Measurements from ENCODE around the gene MSI2.

MSI2 gene

DNA sequence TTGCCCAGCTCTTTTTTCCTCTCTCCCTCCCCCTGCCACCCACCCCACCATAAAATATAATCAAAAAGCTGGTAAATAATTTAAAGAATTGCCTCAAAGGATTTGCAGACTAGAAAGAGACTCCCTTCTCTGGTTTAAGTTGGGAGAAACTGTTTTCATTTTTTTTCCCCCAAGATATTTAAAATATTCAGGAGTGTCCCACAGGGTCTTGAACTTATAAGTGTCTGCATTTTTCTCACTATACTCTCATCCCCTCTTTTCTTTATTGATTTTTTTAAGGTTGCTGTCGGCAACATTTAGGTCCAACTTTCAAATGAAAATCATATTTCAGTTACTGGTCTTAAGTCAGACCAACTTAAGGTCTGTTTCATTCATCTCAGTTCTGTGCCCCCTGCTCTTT is 210.2 kb downstream of the MSI2 start:
- Histone ChIP-seq H4K91ac (ENCODE audit: low read depth, low read length) (no peak overlapping the region), H2BK12ac (ENCODE audit: low read length) (no peak overlapping the region), H3K4me1 (ENCODE audit: control insufficient read depth in 1 of 2, insufficient read depth in 2 of 2, low read length in 2 of 2) (peaks cover 16 to 17% of the 10 kb centered on the region in 2 experiments), H3K27me3 (ENCODE audit: insufficient read depth, low read length) (no peaks in the 10 kb centered on the region), H4K8ac (ENCODE audit: low read depth, low read length) (no peak overlapping the region), H2AFZ (ENCODE audit: insufficient read depth, low read length, poor library complexity) (no peak overlapping the region), H4K12ac (ENCODE audit: low read depth, low read length) (no peak overlapping the region), H3K9ac (ENCODE audit: low read length) (no peak overlapping the region), H3K18ac (ENCODE audit: low read length) (no peak overlapping the region), H3K9me3 (ENCODE audit: insufficient read depth, low read depth, low read length) (no peaks in the 10 kb centered on the region), H3K36me3 (ENCODE audit: control insufficient read depth in 1 of 2, insufficient read depth in 2 of 2, low read length in 2 of 2) (peaks cover 0 to 2% of the 10 kb centered on the region in 2 experiments), H2AK5ac (ENCODE audit: low read length) (no peak overlapping the region), H3K23ac (ENCODE audit: low read length) (no peak overlapping the region), H3K4ac (ENCODE audit: low read depth, low read length) (no peak overlapping the region), H3K14ac (ENCODE audit: low read length) (no peak overlapping the region), H2BK120ac (ENCODE audit: insufficient read depth, low read length, poor library complexity) (no peak overlapping the region), H3K27ac (ENCODE audit: low read depth, low read length) (no peak overlapping the region), H3K4me3 (ENCODE audit: low read depth, low read length) (no peak overlapping the region), H3K4me2 (ENCODE audit: low read length) (no peak overlapping the region), H3K79me1 (ENCODE audit: low read length) (peaks cover 6% of the 10 kb centered on the region), H2BK5ac (ENCODE audit: low read depth, low read length, poor library complexity) (no peak overlapping the region), H3K79me2 (ENCODE audit: control insufficient read depth, insufficient read depth, low read length, poor library complexity) (no peaks in the 10 kb centered on the region)
- WGBS (ENCODE audit: extremely low coverage, insufficient coverage, insufficient read length) = no CpG with 5 or more reads among the region's 1 CpG
- no peak for DNase-seq

DNA sequence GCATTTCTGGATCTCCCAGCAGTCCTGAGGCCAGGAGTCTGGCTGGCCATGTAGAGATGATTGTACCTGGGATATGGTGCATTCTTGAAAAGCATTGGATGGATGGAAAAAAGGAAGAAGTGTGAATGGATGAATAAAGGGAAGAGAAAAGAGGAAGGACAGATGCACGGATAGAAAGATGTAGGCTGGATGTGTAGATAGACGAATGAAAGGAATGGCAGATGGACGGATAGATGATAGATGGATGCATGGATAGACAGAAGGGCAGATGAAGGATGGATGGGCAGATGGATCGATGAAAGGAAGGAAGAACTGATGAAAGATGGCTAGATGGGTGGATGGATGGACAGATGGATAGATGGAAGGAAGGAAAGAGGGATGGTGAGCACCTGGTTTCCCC is 210.9 kb downstream of the MSI2 start:
- no peak overlapping the region for H4K91ac ChIP-seq (ENCODE audit: low read depth, low read length)
- 100% methylated on average over 1 of the region's 4 CpGs for WGBS (ENCODE audit: extremely low coverage, insufficient coverage, insufficient read length)
- H3K4me3 ChIP-seq (ENCODE audit: low read depth, low read length) = no peak overlapping the region

DNA sequence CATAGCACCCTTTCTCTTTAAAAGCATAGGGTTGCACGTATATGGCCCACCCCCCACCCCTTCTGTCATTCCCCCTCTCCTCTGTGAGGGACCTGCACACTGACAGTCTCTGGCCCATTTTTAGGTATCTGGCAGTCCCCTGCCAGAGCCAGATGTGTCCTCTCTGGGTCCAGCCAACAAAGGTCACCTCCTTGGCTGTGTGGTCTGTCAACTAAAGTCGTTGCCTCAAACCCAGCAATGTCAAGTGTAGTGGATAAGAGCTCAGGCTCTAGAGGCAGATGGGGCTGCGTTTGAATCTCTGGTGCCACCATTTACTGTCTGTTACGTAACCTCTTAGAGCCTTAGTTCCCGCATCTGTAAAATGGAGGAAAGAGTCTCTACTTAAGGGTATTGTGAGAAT is 211.5 kb downstream of the MSI2 start:
- Histone ChIP-seq H3K9ac (ENCODE audit: low read length) (no peak overlapping the region), H3K27me3 (ENCODE audit: insufficient read depth, low read length) (no peaks in the 10 kb centered on the region), H2AK5ac (ENCODE audit: low read length) (no peak overlapping the region), H3K4ac (ENCODE audit: low read depth, low read length) (no peak overlapping the region), H4K8ac (ENCODE audit: low read depth, low read length) (no peak overlapping the region), H2BK120ac (ENCODE audit: insufficient read depth, low read length, poor library complexity) (no peak overlapping the region), H3K23ac (ENCODE audit: low read length) (no peak overlapping the region), H3K27ac (ENCODE audit: low read depth, low read length) (no peak overlapping the region), H4K91ac (ENCODE audit: low read depth, low read length) (no peak overlapping the region), H3K4me1 (ENCODE audit: control insufficient read depth in 1 of 2, insufficient read depth in 2 of 2, low read length in 2 of 2) (peaks cover 15 to 22% of the 10 kb centered on the region in 2 experiments), H3K9me3 (ENCODE audit: insufficient read depth, low read depth, low read length) (no peaks in the 10 kb centered on the region), H3K4me2 (ENCODE audit: low read length) (no peak overlapping the region), H3K18ac (ENCODE audit: low read length) (no peak overlapping the region), H2BK12ac (ENCODE audit: low read length) (no peak overlapping the region), H2BK5ac (ENCODE audit: low read depth, low read length, poor library complexity) (no peak overlapping the region), H3K79me1 (ENCODE audit: low read length) (peaks cover 4% of the 10 kb centered on the region), H3K14ac (ENCODE audit: low read length) (no peak overlapping the region), H4K12ac (ENCODE audit: low read depth, low read length) (no peak overlapping the region), H3K36me3 (ENCODE audit: control insufficient read depth in 1 of 2, insufficient read depth in 2 of 2, low read length in 2 of 2) (peaks cover 0 to 2% of the 10 kb centered on the region in 2 experiments), H3K4me3 (ENCODE audit: low read depth, low read length) (no peak overlapping the region), H3K79me2 (ENCODE audit: control insufficient read depth, insufficient read depth, low read length, poor library complexity) (no peaks in the 10 kb centered on the region), H2AFZ (ENCODE audit: insufficient read depth, low read length, poor library complexity) (no peak overlapping the region)
- no peak for DNase-seq
- WGBS (ENCODE audit: extremely low coverage, insufficient coverage, insufficient read length) = no CpG with 5 or more reads among the region's 5 CpGs

More for the DNA sequence above, 210.9 kb downstream of the MSI2 start:
- H3K4me2 ChIP-seq (ENCODE audit: low read length) = no peak overlapping the region
- H3K18ac ChIP-seq (ENCODE audit: low read length) = no peak overlapping the region
- H4K12ac ChIP-seq (ENCODE audit: low read depth, low read length) = no peak overlapping the region
- no peak overlapping the region for H2AFZ ChIP-seq (ENCODE audit: insufficient read depth, low read length, poor library complexity)
- no peaks in the 10 kb centered on the region for H3K27me3 ChIP-seq (ENCODE audit: insufficient read depth, low read length)
- H3K79me1 ChIP-seq (ENCODE audit: low read length) = peaks cover 4% of the 10 kb centered on the region
- H3K4me1 ChIP-seq (ENCODE audit: control insufficient read depth in 1 of 2, insufficient read depth in 2 of 2, low read length in 2 of 2) = peaks cover 17 to 23% of the 10 kb centered on the region in 2 experiments
- H2BK12ac ChIP-seq (ENCODE audit: low read length) = no peak overlapping the region
- H3K14ac ChIP-seq (ENCODE audit: low read length) = no peak overlapping the region
- H4K8ac ChIP-seq (ENCODE audit: low read depth, low read length) = no peak overlapping the region
- H3K9ac ChIP-seq (ENCODE audit: low read length) = no peak overlapping the region
- H2BK120ac ChIP-seq (ENCODE audit: insufficient read depth, low read length, poor library complexity) = no peak overlapping the region
- no peak overlapping the region for H3K4ac ChIP-seq (ENCODE audit: low read depth, low read length)
- no peak for DNase-seq
- H3K27ac ChIP-seq (ENCODE audit: low read depth, low read length) = no peak overlapping the region
- H3K36me3 ChIP-seq (ENCODE audit: control insufficient read depth in 1 of 2, insufficient read depth in 2 of 2, low read length in 2 of 2) = peaks cover 0 to 2% of the 10 kb centered on the region in 2 experiments
- H3K23ac ChIP-seq (ENCODE audit: low read length) = no peak overlapping the region
- no peaks in the 10 kb centered on the region for H3K79me2 ChIP-seq (ENCODE audit: control insufficient read depth, insufficient read depth, low read length, poor library complexity)
- no peaks in the 10 kb centered on the region for H3K9me3 ChIP-seq (ENCODE audit: insufficient read depth, low read depth, low read length)
- no peak overlapping the region for H2BK5ac ChIP-seq (ENCODE audit: low read depth, low read length, poor library complexity)
- no peak overlapping the region for H2AK5ac ChIP-seq (ENCODE audit: low read length)

DNA sequence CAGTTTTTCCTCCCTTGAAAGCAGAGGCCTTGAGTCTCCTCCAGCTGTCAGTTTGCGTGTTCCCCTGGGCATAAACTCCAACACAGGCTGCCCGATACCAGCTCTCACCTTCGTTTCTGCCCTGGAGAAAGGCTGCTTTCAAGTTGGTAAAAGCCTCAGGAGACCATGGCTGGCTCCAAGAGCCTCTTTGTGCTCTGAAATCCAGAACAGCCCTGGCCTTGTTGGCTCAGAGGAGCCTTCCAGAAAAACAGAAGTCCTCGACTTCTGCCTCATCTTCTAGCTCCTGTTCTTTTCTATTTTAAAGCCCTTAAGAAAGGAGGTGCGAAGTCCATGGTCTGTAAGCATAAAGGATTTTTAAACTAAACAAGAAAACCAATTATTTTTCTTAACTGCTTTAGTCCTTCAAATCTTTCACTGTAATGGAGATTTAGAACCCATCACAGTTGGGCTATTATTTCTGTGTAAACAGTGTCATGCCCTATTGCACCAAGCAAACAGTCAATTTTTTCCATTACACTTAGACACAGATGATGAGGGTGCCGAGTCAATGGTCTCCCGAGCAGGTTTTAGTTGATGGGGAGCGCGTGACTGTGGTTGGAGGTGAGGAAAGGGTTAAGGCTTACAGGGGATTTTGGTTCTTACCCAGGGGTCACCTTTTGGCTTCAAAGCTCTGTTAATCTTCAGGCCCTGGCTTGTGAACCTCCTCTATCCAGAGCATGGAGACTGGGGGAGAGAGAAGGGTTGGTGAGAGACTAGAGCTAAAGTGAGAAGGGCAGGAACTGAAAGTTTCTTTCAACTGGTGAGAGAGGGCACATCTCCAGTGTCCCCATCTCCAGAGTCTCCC is 212.8 kb downstream of the MSI2 start:
- Histone ChIP-seq H2BK120ac (ENCODE audit: insufficient read depth, low read length, poor library complexity) (no peak overlapping the region), H3K79me2 (ENCODE audit: control insufficient read depth, insufficient read depth, low read length, poor library complexity) (no peaks in the 10 kb centered on the region), H2AFZ (ENCODE audit: insufficient read depth, low read length, poor library complexity) (no peak overlapping the region), H3K23ac (ENCODE audit: low read length) (no peak overlapping the region), H2BK5ac (ENCODE audit: low read depth, low read length, poor library complexity) (no peak overlapping the region), H3K14ac (ENCODE audit: low read length) (no peak overlapping the region), H3K79me1 (ENCODE audit: low read length) (peaks cover 4% of the 10 kb centered on the region), H3K36me3 (ENCODE audit: control insufficient read depth in 1 of 2, insufficient read depth in 2 of 2, low read length in 2 of 2) (peaks cover 0 to 2% of the 10 kb centered on the region in 2 experiments), H2AK5ac (ENCODE audit: low read length) (no peak overlapping the region), H3K4me2 (ENCODE audit: low read length) (no peak overlapping the region), H4K12ac (ENCODE audit: low read depth, low read length) (no peak overlapping the region), H3K18ac (ENCODE audit: low read length) (peak overlapping the region; percentile 31), H4K91ac (ENCODE audit: low read depth, low read length) (no peak overlapping the region), H3K27ac (ENCODE audit: low read depth, low read length) (no peak overlapping the region), H3K4me3 (ENCODE audit: low read depth, low read length) (no peak overlapping the region), H3K4ac (ENCODE audit: low read depth, low read length) (no peak overlapping the region), H4K8ac (ENCODE audit: low read depth, low read length) (no peak overlapping the region), H3K9me3 (ENCODE audit: insufficient read depth, low read depth, low read length) (no peaks in the 10 kb centered on the region), H3K9ac (ENCODE audit: low read length) (no peak overlapping the region), H3K27me3 (ENCODE audit: insufficient read depth, low read length) (no peaks in the 10 kb centered on the region), H3K4me1 (ENCODE audit: control insufficient read depth in 1 of 2, insufficient read depth in 2 of 2, low read length in 2 of 2) (peaks cover 17% of the 10 kb centered on the region in 2 experiments), H2BK12ac (ENCODE audit: low read length) (no peak overlapping the region)
- DNase-seq = no peak
- WGBS (ENCODE audit: extremely low coverage, insufficient coverage, insufficient read length) = no CpG with 5 or more reads among the region's 9 CpGs
